Umbilical cord (tissue), 2 donors: ENCODE results near the gene TFB2M. TPM values are rescaled to one million over a fixed set of nuclear protein-coding genes. Genes with fewer than 3 reads are reported as not detected.

ENCODE experiments used
- DNase-seq: peaks from one replicate; pipeline ENCODE4 v3.0.0-alpha.2; 2015; ENCODE audit warnings: low spot score
- total RNA-seq: library from RNA; depleted of rRNA; stranded (reverse); fragments of >200 nt; gene quantifications from one replicate; pipeline ENCODE4 v1.2.3, GENCODE V29; 2014; ENCODE audit warnings: low replicate concordance; ENCODE audit not compliant: insufficient read depth

The TFB2M gene
- total RNA-seq, 1 donor from 2014 or later = 14.4 TPM

DNA sequence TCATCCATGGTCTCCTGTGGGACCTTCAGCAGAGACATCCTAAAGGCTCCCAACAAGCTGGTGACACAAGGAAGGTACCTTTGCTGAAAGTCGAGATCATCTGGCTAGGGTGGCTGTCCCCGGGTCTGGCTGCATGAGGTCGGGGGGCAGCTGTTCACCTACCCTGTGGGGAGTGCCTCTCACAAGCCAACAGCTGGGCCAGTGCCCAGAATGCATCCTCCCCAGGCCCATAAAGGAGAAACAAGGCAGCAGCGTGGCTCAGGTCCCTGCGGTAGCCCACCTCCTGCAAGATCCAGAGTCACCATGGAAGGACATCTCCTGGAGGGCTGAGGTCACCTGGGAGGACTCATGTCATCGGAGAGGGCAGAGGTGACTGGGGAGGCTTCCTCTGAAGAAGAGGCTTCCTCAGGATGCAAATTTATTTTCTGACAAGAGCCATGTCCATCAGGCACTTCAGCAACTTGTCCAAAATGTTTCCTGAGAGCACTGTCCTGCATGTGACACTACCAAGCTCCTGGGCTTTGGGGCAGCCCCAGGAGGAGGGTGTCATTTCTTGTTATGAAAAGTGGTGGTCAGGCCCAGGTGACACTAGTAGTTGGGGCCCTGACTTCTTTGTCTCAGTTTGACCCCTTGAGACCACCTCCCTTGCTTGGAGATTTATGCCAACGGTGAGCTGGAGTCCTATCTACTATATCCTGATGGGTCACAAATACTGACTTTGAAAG is 52.3 kb downstream of the TFB2M start:
- no peak for DNase-seq

DNA sequence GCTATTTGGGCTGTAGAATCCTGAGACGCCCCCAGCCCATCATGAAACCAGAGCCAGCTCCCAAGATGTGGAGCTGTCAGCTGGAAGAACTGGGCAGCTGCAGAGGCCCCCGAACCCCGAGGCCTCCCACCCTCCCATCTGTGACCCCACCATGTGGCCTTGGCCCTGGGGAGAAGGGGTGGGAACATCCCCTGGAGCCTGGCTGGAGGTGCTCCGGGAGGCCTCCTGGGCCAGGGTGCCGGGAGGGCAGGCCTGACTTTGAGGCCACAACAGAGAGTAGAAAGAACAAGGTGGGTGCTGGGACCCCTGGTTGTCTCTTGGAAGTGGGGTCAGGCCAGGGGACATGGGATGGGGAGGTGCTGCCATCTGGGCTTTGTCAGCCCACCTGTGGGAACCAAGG is 53.0 kb downstream of the TFB2M start:
- DNase-seq = no peak

DNA sequence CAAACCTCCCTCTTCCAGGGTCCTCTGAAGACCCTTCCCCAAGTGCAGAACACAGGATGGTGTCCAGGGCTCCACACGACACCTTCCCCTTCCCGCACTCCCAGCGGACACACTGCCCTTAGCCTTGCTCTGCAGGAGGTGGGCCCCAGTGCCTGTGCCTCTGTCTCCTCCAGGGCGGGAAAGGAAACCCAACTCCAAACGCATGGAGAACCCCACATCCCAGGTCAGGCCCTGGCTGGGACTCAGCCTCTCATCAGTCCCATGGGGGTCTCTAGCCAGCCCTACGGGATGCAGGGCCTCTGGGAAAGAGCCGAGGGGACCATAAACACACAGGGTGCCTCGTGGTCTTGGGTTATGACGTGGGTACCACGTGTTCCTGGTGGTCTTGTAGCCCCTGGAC is 53.4 kb downstream of the TFB2M start:
- no peak for DNase-seq

DNA sequence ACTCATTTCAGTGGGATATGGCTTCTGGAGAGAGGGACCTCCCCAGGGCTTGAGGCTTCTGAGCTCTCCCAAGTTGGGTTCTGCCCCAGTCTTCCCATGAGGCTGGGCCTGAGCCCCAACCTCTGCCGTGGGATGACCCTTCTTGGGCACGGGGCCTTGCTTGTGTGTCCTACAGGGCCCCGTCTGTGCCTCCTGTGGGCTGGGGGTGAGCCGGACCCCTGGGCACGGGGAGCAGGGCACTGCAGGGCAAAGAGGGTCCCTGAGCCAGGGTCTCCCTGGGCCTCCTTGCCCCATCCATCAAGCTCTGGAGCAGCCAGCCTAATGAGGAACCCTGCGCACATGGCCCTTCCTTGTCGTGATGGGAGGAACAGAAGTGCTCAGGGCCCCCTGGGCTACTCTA is 53.8 kb downstream of the TFB2M start:
- no peak for DNase-seq

DNA sequence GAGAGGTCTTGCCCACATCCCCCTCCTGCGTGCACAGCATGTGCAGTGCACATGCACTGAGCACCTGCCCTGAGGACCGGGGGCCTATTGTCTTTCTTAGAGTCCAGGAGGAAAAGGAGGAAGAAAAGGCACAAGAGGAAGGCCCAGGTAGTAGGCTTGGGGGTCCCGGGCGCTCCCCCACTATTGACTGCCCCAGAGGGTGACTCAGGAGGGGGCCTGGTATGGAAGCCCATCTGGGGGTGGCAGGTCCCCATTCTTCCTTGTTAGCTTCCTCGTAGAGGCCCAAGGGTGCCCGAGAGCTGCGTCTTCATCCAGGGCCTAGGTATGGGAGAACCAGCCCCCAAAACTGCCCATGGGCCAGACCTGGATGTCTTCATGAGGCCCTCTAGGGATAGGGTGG is 54.9 kb downstream of the TFB2M start:
- no peak for DNase-seq

DNA sequence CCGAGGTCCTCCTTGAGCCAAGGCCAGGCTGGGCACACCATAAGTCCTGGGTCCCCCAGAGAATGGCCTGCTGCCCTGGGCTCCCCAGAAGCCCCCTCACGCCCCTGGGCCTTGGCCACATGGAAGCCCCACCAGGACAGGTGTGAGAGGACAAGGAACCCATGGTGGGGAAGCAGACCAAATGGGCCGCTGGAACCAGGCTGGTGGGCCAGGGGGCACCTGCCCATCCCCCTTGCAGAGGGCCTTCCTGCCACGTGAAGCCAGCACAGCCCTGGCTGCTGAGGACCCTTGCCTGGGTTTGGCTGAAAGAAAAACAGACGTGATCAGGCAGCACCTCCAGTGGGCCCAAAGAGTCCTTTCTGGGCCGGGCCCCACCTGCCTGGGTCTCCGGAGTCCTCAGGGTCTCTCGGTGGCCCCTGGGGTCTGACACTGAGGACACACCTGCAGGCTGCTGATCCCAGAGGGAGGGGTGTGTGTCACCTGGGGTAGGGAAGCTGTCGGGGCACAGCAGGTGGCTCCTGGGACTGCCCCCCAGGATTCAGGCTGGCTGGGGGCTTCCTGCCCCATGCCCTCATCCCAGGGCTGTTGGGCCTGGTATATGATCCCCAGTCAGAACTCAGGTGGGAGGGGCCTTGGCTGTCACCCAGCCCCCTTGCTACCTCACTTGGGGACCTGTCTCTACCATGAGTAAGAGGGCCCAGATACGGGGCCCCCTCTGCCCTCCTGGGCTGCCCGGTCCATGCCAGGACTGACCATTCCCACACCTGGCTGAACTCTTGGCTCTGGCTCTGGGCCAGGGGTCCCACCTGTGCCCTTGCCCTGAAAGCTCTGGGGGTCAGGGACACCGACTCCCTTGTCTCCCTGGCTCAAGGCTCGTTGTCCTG is 55.7 kb downstream of the TFB2M start:
- DNase-seq = no peak

DNA sequence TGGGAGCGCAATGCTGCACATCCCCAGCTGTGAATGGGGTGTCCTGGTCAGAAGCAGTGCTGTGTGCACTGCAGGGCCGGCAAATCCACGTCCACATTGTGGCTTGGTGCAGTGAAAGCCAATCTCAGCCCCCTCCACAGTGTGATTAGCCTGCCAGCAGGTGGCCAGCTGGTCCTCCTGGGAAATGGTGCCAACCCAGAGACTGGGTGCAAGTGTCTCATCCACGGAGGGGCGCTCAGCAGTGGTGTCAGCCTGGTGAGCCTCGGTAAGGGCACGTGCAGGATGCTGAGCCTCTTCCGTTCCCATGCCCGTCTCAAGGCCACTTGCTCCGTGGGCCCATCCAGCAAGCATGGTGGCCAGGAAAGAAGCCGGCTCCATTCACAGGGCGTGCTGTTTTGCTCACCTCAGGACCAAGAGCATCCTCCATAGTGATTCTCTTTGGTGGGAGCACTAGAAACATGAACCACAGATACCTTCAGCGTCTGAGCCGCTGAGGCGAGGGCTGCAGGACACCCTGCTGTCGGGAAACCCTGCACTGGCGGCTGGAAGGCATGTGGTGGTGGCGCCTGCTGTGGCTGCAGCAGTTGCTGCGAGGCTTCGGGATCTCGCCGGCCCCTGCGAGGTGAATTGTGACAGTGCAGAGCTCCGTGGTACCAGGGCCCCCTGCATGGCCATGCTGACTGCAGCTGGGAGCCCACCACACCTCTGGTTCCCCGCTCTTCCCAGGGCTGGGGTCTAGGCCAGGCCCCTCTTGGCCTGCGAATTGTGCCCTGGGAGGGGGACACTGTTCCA is 57.0 kb downstream of the TFB2M start:
- DNase-seq = no peak

DNA sequence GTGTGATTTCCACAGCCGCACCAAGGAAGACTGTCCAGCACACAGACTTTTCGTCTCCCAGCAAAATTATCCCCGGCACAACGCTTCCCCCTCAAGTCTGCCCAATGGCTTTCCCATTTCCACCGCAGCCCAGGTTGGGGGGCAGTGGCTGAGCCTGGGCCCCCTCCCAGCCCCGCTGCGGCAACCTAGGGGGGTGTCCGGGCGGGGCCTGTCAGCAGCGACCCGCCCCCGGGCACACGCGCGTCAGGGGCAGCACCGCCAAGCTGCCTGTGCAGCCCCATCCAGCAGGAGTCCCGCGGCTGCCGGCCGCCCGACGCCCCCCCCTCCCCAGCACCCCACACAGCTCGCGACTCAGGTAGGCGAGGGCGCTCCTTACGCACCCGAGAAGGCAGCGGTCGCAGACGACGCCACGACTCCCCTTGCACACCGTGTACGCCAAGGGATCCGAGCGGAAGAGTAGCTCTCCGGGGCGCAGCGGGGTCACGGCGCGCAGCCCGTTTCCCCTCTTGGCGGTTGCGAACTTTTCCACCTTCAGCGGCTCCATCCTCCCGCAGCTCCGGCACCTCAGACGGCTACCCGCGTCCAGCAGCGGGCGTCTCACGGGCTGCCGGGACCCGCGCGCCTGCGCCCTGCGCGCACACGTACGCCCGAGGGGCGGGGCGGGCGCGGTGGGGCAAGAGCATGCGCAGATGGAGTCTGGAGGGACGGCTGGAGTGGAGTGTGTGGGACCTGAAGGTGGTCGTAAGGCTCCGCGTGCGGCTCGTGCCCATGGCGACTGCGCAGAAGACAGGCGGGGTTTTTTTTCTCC is 59.2 kb downstream of the TFB2M start, which contains the start of gene SMYD3:
SMYD3 (minus strand) TSS at position 606 of the 808 bp plus-strand sequence.
- peak; percentile 88 for DNase-seq

DNA sequence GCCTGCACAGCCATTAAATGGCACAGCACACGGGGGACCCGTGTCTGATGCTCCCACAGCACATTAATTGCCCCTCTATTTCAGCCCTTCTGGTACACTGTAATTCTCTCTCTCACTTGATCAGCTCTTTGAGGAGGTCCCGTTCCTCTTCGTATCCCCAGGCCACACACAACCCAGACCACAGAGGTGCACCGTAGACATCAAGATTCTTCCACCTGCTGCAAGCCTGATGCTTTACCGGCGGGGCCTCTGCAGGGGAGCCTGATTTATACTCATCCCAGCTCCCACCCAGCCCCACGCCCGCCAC is 59.7 kb downstream of the TFB2M start:
- DNase-seq = no peak

DNA sequence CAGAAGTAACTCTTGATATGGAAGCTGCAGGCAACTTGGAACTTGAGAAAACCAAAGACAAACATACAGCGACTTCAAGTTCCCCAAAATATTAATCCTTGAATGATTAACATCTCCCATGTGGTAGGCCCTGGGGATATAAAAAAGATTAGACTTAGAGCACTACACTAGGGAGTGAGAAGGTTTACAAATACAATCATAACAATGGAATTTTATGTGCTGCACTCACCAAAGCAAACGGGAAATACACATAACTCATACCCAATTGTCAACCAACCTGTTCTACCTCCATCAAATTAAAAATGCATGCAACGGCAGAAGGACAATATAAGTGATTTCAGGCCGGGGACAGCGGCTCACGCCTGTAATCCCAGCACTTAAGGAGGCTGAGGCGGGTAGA is 62.7 kb downstream of the TFB2M start:
- DNase-seq = no peak

DNA sequence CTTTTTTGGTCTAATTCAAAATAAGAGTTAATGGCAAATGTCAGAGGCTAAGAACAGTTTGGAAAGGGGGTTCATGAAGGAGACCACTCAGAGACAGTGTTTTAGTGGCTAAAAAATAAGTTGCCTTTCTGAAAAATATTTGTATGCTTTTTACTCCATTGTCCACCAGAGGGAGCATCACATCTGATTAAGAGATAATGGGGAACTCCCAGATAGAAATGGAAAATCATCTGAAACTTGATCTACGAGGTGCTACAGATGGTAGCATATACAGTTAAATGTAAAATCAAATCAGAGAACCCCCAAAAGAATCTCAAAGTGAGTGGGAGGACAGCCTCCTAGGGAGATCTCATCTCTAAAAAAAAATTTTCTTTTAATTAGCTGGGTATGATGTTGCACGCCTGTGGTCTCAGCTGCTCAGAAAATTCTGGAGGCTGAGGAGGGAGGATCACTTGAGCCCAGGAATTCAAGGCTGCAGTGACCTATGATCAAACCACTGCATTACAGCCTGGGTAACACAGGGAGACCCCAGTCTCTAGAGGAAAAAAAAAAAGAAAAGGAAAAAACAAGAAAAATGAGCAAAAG is 68.6 kb downstream of the TFB2M start:
- DNase-seq = peak; percentile 71

DNA sequence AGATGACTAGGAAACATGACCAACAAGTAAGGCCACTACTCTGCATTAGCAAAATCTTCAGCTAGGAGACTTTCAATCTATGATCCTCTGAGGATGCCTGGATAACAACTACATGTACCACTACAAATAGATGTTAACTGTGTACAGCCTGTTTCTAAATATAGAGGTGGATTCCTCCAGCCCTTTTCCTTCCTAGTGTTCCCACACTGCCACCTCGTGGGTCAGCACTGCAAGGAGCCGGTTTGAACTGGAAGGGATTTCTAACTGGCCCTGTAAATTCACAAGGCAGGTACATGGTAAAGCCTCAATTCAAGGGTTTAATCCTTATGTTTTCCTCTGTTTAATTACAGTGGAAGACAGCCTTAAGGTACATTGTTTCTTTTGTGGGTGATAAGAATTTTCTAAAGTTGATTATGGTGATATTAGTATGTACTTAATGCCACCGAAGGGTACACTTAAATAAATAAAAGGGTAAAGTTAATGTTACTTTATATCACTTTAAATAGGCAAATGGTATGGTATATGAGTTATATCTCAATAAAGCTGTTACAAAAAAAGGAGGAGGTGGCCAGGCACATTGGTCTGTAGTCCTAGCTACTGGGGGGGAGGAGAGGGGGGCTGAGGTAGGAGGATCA is 73.3 kb downstream of the TFB2M start:
- peak; percentile 93 for DNase-seq

DNA sequence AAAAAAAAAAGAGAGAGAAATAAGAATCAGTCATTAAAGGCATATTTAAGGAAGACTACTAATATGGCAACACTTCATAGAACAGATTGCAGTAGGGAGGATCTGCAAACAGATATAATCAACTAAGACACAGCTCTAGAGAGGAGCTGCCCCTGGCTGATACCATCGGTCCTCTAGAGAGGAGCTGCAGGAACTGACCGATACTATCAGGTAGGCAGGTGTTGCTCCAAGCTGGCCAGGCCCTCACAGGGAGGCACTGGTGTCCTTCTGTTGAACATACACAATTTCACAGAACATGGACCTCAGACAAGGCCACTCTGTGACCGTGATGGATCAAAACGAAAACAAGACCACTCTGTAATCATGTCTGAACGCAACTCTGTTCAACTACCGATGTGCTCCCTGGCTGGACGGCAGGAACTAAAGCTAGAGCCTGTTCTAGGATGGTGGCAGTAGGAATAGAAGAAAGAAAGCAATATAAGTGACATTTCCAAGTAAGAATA is 74.5 kb downstream of the TFB2M start:
- no peak for DNase-seq

Other genes starting within 250 kb of the TFB2M start
- gene SMYD3, start 59.0 kb downstream of the TFB2M start, total RNA-seq = 46.7 TPM
- 21.2 TPM for gene CNST, start 195 bp upstream of the TFB2M start, total RNA-seq
- 20.7 TPM for gene SCCPDH, start 158.1 kb upstream of the TFB2M start, total RNA-seq